HepG2 (cell line): ENCODE measurements around the gene KDM8. TPM values are rescaled to one million over a fixed set of nuclear protein-coding genes. Genes with fewer than 3 reads are reported as not detected.

Experiments
- CREB3 ChIP-seq: sonication (generic); formaldehyde crosslinking; IDR thresholded peaks from 2 replicates; pipeline ENCODE4 v1.5.0; 2020; ENCODE audit warnings: missing genetic modification reagents
- GATAD2A ChIP-seq: IDR thresholded peaks from 2 replicates; pipeline ENCODE4 v1.6.1; 2016
- IRF2 ChIP-seq: IDR thresholded peaks from 2 replicates; pipeline ENCODE4 v1.6.1; 2018; ENCODE audit warnings: missing genetic modification reagents, missing compliant biosample characterization
- JARID2 ChIP-seq: sonication (generic); formaldehyde crosslinking; IDR thresholded peaks from 2 replicates; pipeline ENCODE4 v1.8.1; 2023; ENCODE audit warnings: missing genetic modification reagents, inconsistent platforms; ENCODE audit not compliant: insufficient replicate concordance
- PRDM15 ChIP-seq: sonication (generic); formaldehyde crosslinking; IDR thresholded peaks from 2 replicates; pipeline ENCODE4 v1.4.0; 2020; ENCODE audit warnings: missing genetic modification reagents
- PRPF4 ChIP-seq: fragments of 200-400 bp; formaldehyde crosslinking; IDR thresholded peaks from 2 replicates; pipeline ENCODE4 v1.6.1; 2016; ENCODE audit warnings: low read length, low read depth; ENCODE audit not compliant: poor library complexity, severe bottlenecking
- RBM39 ChIP-seq: fragments of 200-400 bp; formaldehyde crosslinking; IDR thresholded peaks from one replicate; pipeline ENCODE4 v1.6.1; 2018; ENCODE audit warnings: antibody characterized with exemption, mild to moderate bottlenecking, low read depth, low read length; ENCODE audit not compliant: poor library complexity, severe bottlenecking
- ZNF18 ChIP-seq: sonication (generic); formaldehyde crosslinking; IDR thresholded peaks from 2 replicates; pipeline ENCODE4 v1.8.0; 2022; ENCODE audit warnings: mild to moderate bottlenecking, missing genetic modification reagents; ENCODE audit not compliant: insufficient replicate concordance
- ZNF512B ChIP-seq: sonication (generic); formaldehyde crosslinking; IDR thresholded peaks from 2 replicates; pipeline ENCODE4 v1.5.1; 2020; ENCODE audit warnings: missing genetic modification reagents, mild to moderate bottlenecking, borderline replicate concordance
- ZNF646 ChIP-seq: sonication (generic); formaldehyde crosslinking; IDR thresholded peaks from 2 replicates; pipeline ENCODE4 v1.9.0; 2021; ENCODE audit warnings: mild to moderate bottlenecking, missing genetic modification reagents
- ZSCAN20 ChIP-seq: sonication (generic); formaldehyde crosslinking; IDR thresholded peaks from 2 replicates; pipeline ENCODE4 v1.4.0; 2020; ENCODE audit warnings: missing genetic modification reagents, mild to moderate bottlenecking, borderline replicate concordance
- polyA plus RNA-seq, 8 experiments: library from polyadenylated mRNA; depleted of rRNA in 3 of 8; stranded (reverse) in 7 of 8; unstranded in 1 of 8; fragments of >200 nt; fragmentation: Illumina TruSeq in 4 of 8; extraction: Trizol in 4 of 8; gene quantifications; 2 replicates each; pipeline versions ENCODE4 v1.2.1 to v1.2.3, GENCODE V29; 2011 to 2016; ENCODE audit warnings: low read depth in 4 of 8, missing spikeins in 1 of 8, mixed read lengths in 1 of 8; ENCODE audit not compliant: insufficient read depth in 1 of 8
- total RNA-seq, 5 experiments: library from RNA; depleted of rRNA; stranded (reverse); fragments of >200 nt; fragmentation: Illumina TruSeq; extraction: Trizol; gene quantifications; 2 replicates each; pipeline ENCODE4 v1.2.3, GENCODE V29; 2016; ENCODE audit warnings: low read depth in 1 of 5

The KDM8 gene
- total and polyA plus RNA-seq, 2 of the 13 experiments (the other 11 are each of a cell fraction or from before 2014, with no cell fraction given): 3.3 to 8.6 TPM

GRCh38 chr16:27269300-27270150 is 66.2 kb downstream of the KDM8 start (continued):
- no peak for TF ChIP-seq ZNF646 (CRISPR knock-in tag)
- TF ChIP-seq ZNF18 (CRISPR knock-in tag): peak; percentile 4
- no peak for TF ChIP-seq PRDM15 (CRISPR knock-in tag)
- TF ChIP-seq ZNF512B (CRISPR knock-in tag): no peak
- TF ChIP-seq GATAD2A (CRISPR knock-in tag): peak; percentile 80
- peak; percentile 43 for TF ChIP-seq JARID2 (CRISPR knock-in tag)
- no peak for TF ChIP-seq RBM39
- no peak for TF ChIP-seq ZSCAN20 (CRISPR knock-in tag)
- TF ChIP-seq PRPF4: no peak
- peak; percentile 76 for TF ChIP-seq IRF2 (CRISPR knock-in tag)
- TF ChIP-seq CREB3 (CRISPR knock-in tag): no peak
